ENCODE measurements around the gene UNC13D.

Gene UNC13D

GRCh38 chr17:75843577-75844529 is at the start of gene UNC13D:
TSS of gene UNC13D (minus strand) at chr17:75844404. CDS start at chr17:75844337, 67 bp downstream.
- no peak within 1 kb of the TSS for H3K27ac ChIP-seq
- H3K36me3 ChIP-seq (replicated peaks): peaks cover 30% of the 10 kb centered on the region
- H3K4me3 ChIP-seq (ENCODE audit: low read depth, low read length): no peak within 1 kb of the TSS

GRCh38 chr17:75893305-75894048 is 49.3 kb upstream of the UNC13D start:
- Histone ChIP-seq H3K4me3 (ENCODE audit: low read depth, low read length) (no peak overlapping the region), H3K27ac (no peak overlapping the region), H3K36me3 (replicated peaks) (peaks cover 12% of the 10 kb centered on the region), H3K27me3 (replicated peaks) (no peaks in the 10 kb centered on the region)
- DNase-seq: no peak
- TF ChIP-seq CTCF (IDR thresholded peaks at IDR 0.05; ENCODE audit: low read depth, low read length, missing control alignments): no peak
- in situ Hi-C loops (cut with HindIII; ENCODE audit: low pct_ligation_motif_present, low sequenced_read_pairs): no loop called here

More at GRCh38 chr17:75843577-75844529, at the start of gene UNC13D:
- no peak for TF ChIP-seq CTCF (IDR thresholded peaks at IDR 0.05; ENCODE audit: low read depth, low read length, missing control alignments)
- in situ Hi-C loops (cut with HindIII; ENCODE audit: low pct_ligation_motif_present, low sequenced_read_pairs): no loop called here
- no peaks in the 10 kb centered on the region for H3K27me3 ChIP-seq (replicated peaks)
- DNase-seq: no peak

GRCh38 chr17:75892556-75893224 is 48.5 kb upstream of the UNC13D start:
- Histone ChIP-seq H3K27ac (no peak overlapping the region), H3K27me3 (replicated peaks) (no peaks in the 10 kb centered on the region), H3K36me3 (replicated peaks) (peaks cover 8% of the 10 kb centered on the region), H3K4me3 (ENCODE audit: low read depth, low read length) (no peak overlapping the region)
- no peak for DNase-seq
- in situ Hi-C loops (cut with HindIII; ENCODE audit: low pct_ligation_motif_present, low sequenced_read_pairs): no loop called here
- TF ChIP-seq CTCF (IDR thresholded peaks at IDR 0.05; ENCODE audit: low read depth, low read length, missing control alignments): no peak

GRCh38 chr17:75891605-75892555 is 47.7 kb upstream of the UNC13D start:
- no peak for DNase-seq
- no peak for TF ChIP-seq CTCF (IDR thresholded peaks at IDR 0.05; ENCODE audit: low read depth, low read length, missing control alignments)

More at GRCh38 chr17:75891605-75892555, 47.7 kb upstream of the UNC13D start:
- Histone ChIP-seq H3K4me3 (ENCODE audit: low read depth, low read length) (no peak overlapping the region), H3K36me3 (replicated peaks) (peaks cover 8% of the 10 kb centered on the region), H3K27me3 (replicated peaks) (no peaks in the 10 kb centered on the region), H3K27ac (no peak overlapping the region)
- in situ Hi-C loops (cut with HindIII; ENCODE audit: low pct_ligation_motif_present, low sequenced_read_pairs): no loop called here

Data from brain microvascular endothelial cell (primary cell).